ENCODE data around the gene AQP12B. TPM values are rescaled to one million over a fixed set of nuclear protein-coding genes. Genes with fewer than 3 reads are reported as not detected.

AQP12B gene
- total and polyA plus RNA-seq, 11 donors: not detected

- Histone ChIP-seq H3K27me3 (peaks cover 0 to 28% (median 0%) of the 10 kb centered on the region in 9 donors), H3K4me1 (no peaks in the 10 kb centered on the region), H3K27ac (no peak overlapping the region), H3K36me3 (no peaks in the 10 kb centered on the region), H3K4me3 (no peak overlapping the region), H3K9me3 (no peaks in the 10 kb centered on the region)
- DNase-seq (peak in 1 of 5 donors; percentile 33), ATAC-seq (no peak)
- intact Hi-C loops (cut with DNase I): no loop called here
- 58 to 71% (median 67%) methylated on average over 17 to 26 of the region's 26 CpGs for WGBS, 4 donors
- TF ChIP-seq CTCF (IDR thresholded peaks at IDR 0.05) (no peak), POLR2A (IDR thresholded peaks at IDR 0.05) (no peak)
Observed at GRCh38 chr2:240713928-240714746, 31.5 kb upstream of the AQP12B start.

GRCh38 chr2:240713071-240713927, 30.6 kb upstream of the AQP12B start:
- no peak for ATAC-seq
- H3K36me3 ChIP-seq: no peaks in the 10 kb centered on the region
- WGBS, 4 donors: 82 to 86% (median 84%) methylated on average over 18 to 25 of the region's 25 CpGs
- no peak overlapping the region for H3K27ac ChIP-seq
- no peaks in the 10 kb centered on the region for H3K4me1 ChIP-seq
- no peaks in the 10 kb centered on the region for H3K9me3 ChIP-seq
- H3K27me3 ChIP-seq: peaks cover 0 to 35% (median under 1%) of the 10 kb centered on the region in 9 donors
- no peak overlapping the region for H3K4me3 ChIP-seq
- no peak for TF ChIP-seq CTCF (IDR thresholded peaks at IDR 0.05)
- no peak for TF ChIP-seq POLR2A (IDR thresholded peaks at IDR 0.05)
- DNase-seq: peak in 1 of 5 donors; percentile 58
- intact Hi-C loops (cut with DNase I): no loop called here

- TF ChIP-seq POLR2A (IDR thresholded peaks at IDR 0.05) (no peak), CTCF (IDR thresholded peaks at IDR 0.05) (no peak)
Observed at GRCh38 chr2:240712121-240712520, 29.4 kb upstream of the AQP12B start.

GRCh38 chr2:240711701-240712100, 29.0 kb upstream of the AQP12B start:
- TF ChIP-seq POLR2A (IDR thresholded peaks at IDR 0.05) (no peak), CTCF (IDR thresholded peaks at IDR 0.05) (no peak)
- no peaks in the 10 kb centered on the region for H3K36me3 ChIP-seq
- DNase-seq (no peak), ATAC-seq (no peak)
- intact Hi-C loops (cut with DNase I): no loop called here
- no peaks in the 10 kb centered on the region for H3K9me3 ChIP-seq
- no peak overlapping the region for H3K4me3 ChIP-seq
- no peaks in the 10 kb centered on the region for H3K4me1 ChIP-seq
- peaks cover 0 to 40% (median 2%) of the 10 kb centered on the region in 9 donors for H3K27me3 ChIP-seq
- 59 to 76% (median 71%) methylated on average over 3 to 5 of the region's 5 CpGs for WGBS, 4 donors
- H3K27ac ChIP-seq: no peak overlapping the region

More at GRCh38 chr2:240712121-240712520, 29.4 kb upstream of the AQP12B start:
- DNase-seq: peak in 1 of 5 donors; percentile 52
- intact Hi-C loops (cut with DNase I): no loop called here
- ATAC-seq: no peak
- Histone ChIP-seq H3K9me3 (no peaks in the 10 kb centered on the region), H3K27ac (no peak overlapping the region), H3K27me3 (peaks cover 0 to 40% (median 2%) of the 10 kb centered on the region in 9 donors), H3K4me1 (no peaks in the 10 kb centered on the region), H3K4me3 (no peak overlapping the region), H3K36me3 (no peaks in the 10 kb centered on the region)
- WGBS, 4 donors: 84 to 90% (median 88%) methylated on average over 8 to 9 of the region's 9 CpGs

Data from heart left ventricle (tissue), 16 donors.